Keratinocyte (primary cell): ENCODE results near the gene FRYL. TPM values are rescaled to one million over a fixed set of nuclear protein-coding genes. Genes with fewer than 3 reads are reported as not detected.

ENCODE experiments used
- DNase-seq: peaks from one replicate; pipeline ENCODE4 v3.0.0-alpha.2; 2011; ENCODE audit warnings: low read depth, missing footprints, low spot score
- FAIRE-seq: peaks from 2 replicates; lab custom pipeline; 2011; peaks lifted over from hg19 to GRCh38; lab: Jason Lieb, UNC
- H2AFZ ChIP-seq: 2 replicates; pipeline ENCODE4 v1.6.0; 2012; ENCODE audit warnings: low read length, control low read depth, inconsistent platforms; ENCODE audit not compliant: control insufficient read depth
- H3K27ac ChIP-seq: 2 replicates; pipeline ENCODE4 v1.5.1; 2011; ENCODE audit warnings: low read length; ENCODE audit not compliant: control insufficient read depth, insufficient read depth
- H3K27me3 ChIP-seq: 3 replicates; pipeline ENCODE4 v1.6.0; 2011; ENCODE audit warnings: low read length; ENCODE audit not compliant: control insufficient read depth, insufficient read depth; ENCODE audit errors: extremely low read depth
- H3K36me3 ChIP-seq, 2 experiments: 2 replicates in 1 of 2; 3 replicates in 1 of 2; pipeline ENCODE4 v1.5.1; 2011; ENCODE audit warnings: low read length in 2 of 2, mild to moderate bottlenecking in 1 of 2; ENCODE audit not compliant: control insufficient read depth in 2 of 2, insufficient read depth in 2 of 2; ENCODE audit errors: extremely low read depth in 1 of 2
- H3K4me1 ChIP-seq: 3 replicates; pipeline ENCODE4 v1.5.1; 2011; ENCODE audit warnings: low read length; ENCODE audit not compliant: control insufficient read depth, insufficient read depth; ENCODE audit errors: extremely low read depth
- H3K4me2 ChIP-seq: 3 replicates; pipeline ENCODE4 v1.6.0; 2011; ENCODE audit warnings: low read depth, low read length; ENCODE audit not compliant: control insufficient read depth, insufficient read depth; ENCODE audit errors: extremely low read depth
- H3K4me3 ChIP-seq, 3 experiments: fragments of 200-600 bp in 1 of 3; sonication (generic) in 1 of 3; 2 replicates in 2 of 3; 3 replicates in 1 of 3; pipeline ENCODE4 v1.5.1; 2011 to 2016; ENCODE audit warnings: low read length in 3 of 3, mild to moderate bottlenecking in 3 of 3, control low read depth in 2 of 3, inconsistent platforms in 1 of 3, low read depth in 1 of 3, mixed read lengths in 1 of 3, mixed run types in 1 of 3, moderate library complexity in 1 of 3; ENCODE audit not compliant: control insufficient read depth in 2 of 3, insufficient read depth in 2 of 3; ENCODE audit errors: extremely low read depth in 1 of 3
- H3K79me2 ChIP-seq: 2 replicates; pipeline ENCODE4 v1.6.0; 2012; ENCODE audit warnings: low read length; ENCODE audit not compliant: control insufficient read depth, insufficient read depth
- H3K9ac ChIP-seq: 3 replicates; pipeline ENCODE4 v1.6.0; 2011; ENCODE audit warnings: low read length; ENCODE audit not compliant: control insufficient read depth, insufficient read depth; ENCODE audit errors: extremely low read depth
- H3K9me1 ChIP-seq: 3 replicates; pipeline ENCODE4 v1.6.0; 2011; ENCODE audit warnings: low read length; ENCODE audit not compliant: control insufficient read depth, insufficient read depth; ENCODE audit errors: extremely low read depth
- H3K9me3 ChIP-seq: 2 replicates; pipeline ENCODE4 v1.5.1; 2012; ENCODE audit warnings: low read depth, low read length; ENCODE audit not compliant: control insufficient read depth
- H4K20me1 ChIP-seq: 3 replicates; pipeline ENCODE4 v1.6.0; 2011; ENCODE audit warnings: low read length; ENCODE audit not compliant: control insufficient read depth, insufficient read depth; ENCODE audit errors: extremely low read depth
- EZH2 ChIP-seq: IDR thresholded peaks from one replicate; pipeline ENCODE4 v1.6.1; 2012; ENCODE audit warnings: inconsistent platforms, mild to moderate bottlenecking, low read length, moderate library complexity
- dilution Hi-C: fragments of 300-500 bp; cut with MboI; formaldehyde crosslinking; loops from one replicate; pipeline ENCODE4 v1.7.0; 2020; ENCODE audit warnings: low sequenced_read_pairs; ENCODE audit not compliant: extremely low pct_ligation_motif_present
- polyA plus RNA-seq, 5 experiments: library from polyadenylated mRNA; depleted of rRNA in 3 of 5; stranded (reverse) in 3 of 5; stranded (forward) in 1 of 5; unstranded in 1 of 5; fragments of >200 nt; gene quantifications; 1 replicate in 1 of 5; 2 replicates in 3 of 5; 3 replicates in 1 of 5; pipeline versions ENCODE4 v1.2.1 to v1.2.3, GENCODE V29; 2011 to 2012; ENCODE audit warnings: missing spikeins in 2 of 5, low read depth in 1 of 5, low replicate concordance in 1 of 5
- TF ChIP-seq, protein P1 (sequence below), 3 experiments: IDR thresholded peaks in 1 of 3; conservative IDR thresholded peaks in 1 of 3; optimal IDR thresholded peaks in 1 of 3; 2 replicates in 2 of 3; 3 replicates in 1 of 3; pipeline versions ENCODE3 to v1.5.1; 2011; ENCODE audit warnings: low read length in 3 of 3, mild to moderate bottlenecking in 3 of 3, moderate library complexity in 2 of 3, control low read depth in 1 of 3, inconsistent platforms in 1 of 3; ENCODE audit not compliant: insufficient read depth in 2 of 3; ENCODE audit errors: extremely low read depth in 1 of 3

The FRYL gene
- polyA plus RNA-seq, 1 donor (not counting 4 experiments of a cell fraction or from before 2014, with no cell fraction given) = 40.4 TPM

DNA sequence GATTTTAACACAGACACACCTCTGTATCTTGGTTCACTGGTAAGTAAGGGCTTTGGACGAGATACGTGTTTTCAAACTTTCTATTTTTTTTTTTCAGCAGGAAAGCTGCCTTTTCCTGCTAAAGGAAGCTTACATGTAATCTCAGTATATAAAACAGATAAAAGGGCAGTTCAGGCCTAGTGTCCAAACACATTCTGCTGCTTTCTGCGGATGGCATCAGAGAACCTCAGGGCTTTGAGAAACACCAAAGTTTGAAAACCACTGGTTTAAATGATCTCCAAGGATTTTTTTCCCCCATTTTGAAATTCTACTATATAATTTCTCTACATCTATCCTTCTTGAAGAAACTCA is 214.1 kb downstream of the FRYL start:
- dilution Hi-C loops = no loop called here
- H3K27me3 ChIP-seq = no peaks in the 10 kb centered on the region
- H3K79me2 ChIP-seq = no peaks in the 10 kb centered on the region
- H4K20me1 ChIP-seq = no peaks in the 10 kb centered on the region
- H3K36me3 ChIP-seq = peaks cover 3 to 20% of the 10 kb centered on the region in 2 experiments
- no peaks in the 10 kb centered on the region for H3K9me3 ChIP-seq
- no peak overlapping the region for H3K4me2 ChIP-seq
- FAIRE-seq (no peak), DNase-seq (no peak)
- peaks cover 3% of the 10 kb centered on the region for H3K4me1 ChIP-seq
- H3K9ac ChIP-seq = no peak overlapping the region
- no peak overlapping the region for H2AFZ ChIP-seq
- H3K9me1 ChIP-seq = no peaks in the 10 kb centered on the region
- TF ChIP-seq, protein P1, sequence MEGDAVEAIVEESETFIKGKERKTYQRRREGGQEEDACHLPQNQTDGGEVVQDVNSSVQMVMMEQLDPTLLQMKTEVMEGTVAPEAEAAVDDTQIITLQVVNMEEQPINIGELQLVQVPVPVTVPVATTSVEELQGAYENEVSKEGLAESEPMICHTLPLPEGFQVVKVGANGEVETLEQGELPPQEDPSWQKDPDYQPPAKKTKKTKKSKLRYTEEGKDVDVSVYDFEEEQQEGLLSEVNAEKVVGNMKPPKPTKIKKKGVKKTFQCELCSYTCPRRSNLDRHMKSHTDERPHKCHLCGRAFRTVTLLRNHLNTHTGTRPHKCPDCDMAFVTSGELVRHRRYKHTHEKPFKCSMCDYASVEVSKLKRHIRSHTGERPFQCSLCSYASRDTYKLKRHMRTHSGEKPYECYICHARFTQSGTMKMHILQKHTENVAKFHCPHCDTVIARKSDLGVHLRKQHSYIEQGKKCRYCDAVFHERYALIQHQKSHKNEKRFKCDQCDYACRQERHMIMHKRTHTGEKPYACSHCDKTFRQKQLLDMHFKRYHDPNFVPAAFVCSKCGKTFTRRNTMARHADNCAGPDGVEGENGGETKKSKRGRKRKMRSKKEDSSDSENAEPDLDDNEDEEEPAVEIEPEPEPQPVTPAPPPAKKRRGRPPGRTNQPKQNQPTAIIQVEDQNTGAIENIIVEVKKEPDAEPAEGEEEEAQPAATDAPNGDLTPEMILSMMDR (optimal IDR thresholded peaks at IDR 0.05 in 1 of 3, IDR thresholded peaks at IDR 0.05 in 1 of 3, conservative IDR thresholded peaks at IDR 0.05 in 1 of 3; ENCODE audit: extremely low read depth in 1 of 3, insufficient read depth in 2 of 3, low read length in 3 of 3) = no peak
- no peak for TF ChIP-seq EZH2
- H3K4me3 ChIP-seq = no peak overlapping the region
- H3K27ac ChIP-seq = no peak overlapping the region

DNA sequence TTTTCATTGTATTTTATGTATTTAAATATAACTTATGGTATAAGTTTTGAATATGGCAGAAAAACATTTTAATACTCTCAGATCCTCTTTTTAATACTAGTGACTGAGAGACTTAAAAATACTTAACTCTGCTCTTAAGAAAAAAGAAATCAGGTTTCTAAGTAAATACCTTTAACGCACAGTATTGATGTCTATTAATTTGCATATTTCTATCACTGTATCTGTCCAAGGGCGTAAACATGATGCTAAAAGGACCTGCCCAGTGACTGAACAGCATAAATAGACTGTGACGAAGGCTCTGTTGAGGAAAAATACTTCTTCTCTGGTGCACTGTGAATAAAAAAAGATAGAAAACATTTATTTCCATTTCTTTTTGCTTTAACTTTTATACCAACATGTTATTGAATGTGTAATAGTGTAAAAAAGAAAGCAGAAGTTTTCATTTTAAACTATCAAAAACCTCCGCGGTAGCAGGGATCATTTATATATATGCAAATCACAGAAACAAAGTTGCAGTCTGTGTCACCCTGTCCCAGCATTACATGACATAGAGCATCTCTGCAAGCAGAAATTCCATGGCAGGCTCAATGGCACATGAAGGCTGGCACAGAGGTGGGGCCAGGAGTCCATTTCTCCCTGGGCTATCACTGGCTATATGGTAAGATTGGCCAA is 214.6 kb downstream of the FRYL start:
- FAIRE-seq = no peak
- dilution Hi-C loops = no loop called here

More for the DNA sequence above, 214.6 kb downstream of the FRYL start:
- Histone ChIP-seq H3K9me1 (no peaks in the 10 kb centered on the region), H2AFZ (no peak overlapping the region), H3K27ac (no peak overlapping the region), H3K9me3 (no peaks in the 10 kb centered on the region), H3K4me1 (no peaks in the 10 kb centered on the region), H3K36me3 (peaks cover 5 to 19% of the 10 kb centered on the region in 2 experiments), H3K4me2 (no peak overlapping the region), H3K79me2 (no peaks in the 10 kb centered on the region), H3K9ac (no peak overlapping the region), H4K20me1 (no peaks in the 10 kb centered on the region), H3K4me3 (no peak overlapping the region), H3K27me3 (no peaks in the 10 kb centered on the region)
- TF ChIP-seq, protein P1 (optimal IDR thresholded peaks at IDR 0.05 in 1 of 3, IDR thresholded peaks at IDR 0.05 in 1 of 3, conservative IDR thresholded peaks at IDR 0.05 in 1 of 3; ENCODE audit: extremely low read depth in 1 of 3, insufficient read depth in 2 of 3, low read length in 3 of 3) = no peak
- TF ChIP-seq EZH2 = no peak
- DNase-seq = no peak
